HepG2 (cell line): ENCODE data around the gene AP3D1. TPM values are rescaled to one million over a fixed set of nuclear protein-coding genes. Genes with fewer than 3 reads are reported as not detected.

ENCODE experiments used
- ATM ChIP-seq: fragments of 450-650 bp; IDR thresholded peaks from 2 replicates; pipeline ENCODE4 v1.7.1; 2017; ENCODE audit warnings: mild to moderate bottlenecking, borderline replicate concordance
- EHMT2 ChIP-seq: fragments of 200-600 bp; sonication (generic); IDR thresholded peaks from 2 replicates; pipeline ENCODE4 v1.7.0; 2017; ENCODE audit warnings: antibody characterized with exemption, low read depth, low read length, borderline replicate concordance
- ELF1 ChIP-seq: sonication (generic); formaldehyde crosslinking; IDR thresholded peaks from 2 replicates; pipeline ENCODE4 v1.4.0; 2020; ENCODE audit warnings: missing genetic modification reagents
- EP300 ChIP-seq, 3 experiments: sonication (generic) in 1 of 3; formaldehyde crosslinking in 1 of 3; IDR thresholded peaks; 2 replicates each; pipeline versions ENCODE4 v1.5.1 to v1.6.1; 2011 to 2020; ENCODE audit warnings: low read depth in 2 of 3, low read length in 2 of 3, borderline replicate concordance in 1 of 3, improper control_type of control experiment in 1 of 3, mild to moderate bottlenecking in 1 of 3, missing genetic modification reagents in 1 of 3, moderate library complexity in 1 of 3
- HCFC1 ChIP-seq: fragments of 150-350 bp; IDR thresholded peaks from 2 replicates; pipeline ENCODE4 v1.6.1; 2014; ENCODE audit warnings: low read depth, low read length
- HNRNPLL ChIP-seq: fragments of 200-400 bp; formaldehyde crosslinking; IDR thresholded peaks from 2 replicates; pipeline ENCODE4 v1.6.1; 2017; ENCODE audit warnings: mild to moderate bottlenecking, low read depth, low read length; ENCODE audit not compliant: poor library complexity, severe bottlenecking
- JUNB ChIP-seq: sonication (generic); formaldehyde crosslinking; IDR thresholded peaks from 2 replicates; pipeline ENCODE4 v1.8.0; 2022; ENCODE audit warnings: missing genetic modification reagents, mild to moderate bottlenecking, borderline replicate concordance
- RCOR2 ChIP-seq: IDR thresholded peaks from 2 replicates; pipeline ENCODE4 v1.6.1; 2016; ENCODE audit warnings: missing biosample characterization, missing genetic modification reagents
- REPIN1 ChIP-seq: sonication (generic); formaldehyde crosslinking; IDR thresholded peaks from 2 replicates; pipeline ENCODE4 v1.8.0; 2022; ENCODE audit warnings: missing genetic modification reagents, low read depth, mild to moderate bottlenecking, borderline replicate concordance
- RXRB ChIP-seq: IDR thresholded peaks from 2 replicates; pipeline ENCODE4 v1.6.1; 2016; ENCODE audit warnings: borderline replicate concordance, missing genetic modification reagents, missing compliant biosample characterization
- SMYD3 ChIP-seq: sonication (generic); formaldehyde crosslinking; IDR thresholded peaks from 2 replicates; pipeline ENCODE4 v1.8.1; 2023; ENCODE audit warnings: mild to moderate bottlenecking, missing genetic modification reagents
- SP1 ChIP-seq, 2 experiments: fragments of 450-650 bp in 1 of 2; sonication (generic) in 1 of 2; formaldehyde crosslinking in 1 of 2; IDR thresholded peaks; 2 replicates each; pipeline versions ENCODE4 v1.4.0 to v1.6.1; 2016 to 2020; ENCODE audit warnings: missing genetic modification reagents in 1 of 2
- SP5 ChIP-seq: IDR thresholded peaks from 2 replicates; pipeline ENCODE4 v1.6.1; 2016; ENCODE audit warnings: low read depth, borderline replicate concordance
- SUZ12 ChIP-seq: fragments of 150-350 bp; IDR thresholded peaks from 2 replicates; pipeline ENCODE4 v1.6.1; 2014; ENCODE audit warnings: low read depth, low read length
- XRCC5 ChIP-seq: fragments of 200-400 bp; formaldehyde crosslinking; optimal IDR thresholded peaks from 2 replicates; pipeline ENCODE3; 2017; ENCODE audit warnings: mild to moderate bottlenecking, low read length
- ZNF383 ChIP-seq: sonication (generic); formaldehyde crosslinking; IDR thresholded peaks from 2 replicates; pipeline ENCODE4 v1.4.0; 2020; ENCODE audit warnings: missing genetic modification reagents, mild to moderate bottlenecking, borderline replicate concordance
- ZNF556 ChIP-seq: sonication (generic); formaldehyde crosslinking; IDR thresholded peaks from 2 replicates; pipeline ENCODE4 v1.4.0; 2020; ENCODE audit warnings: mild to moderate bottlenecking, missing genetic modification reagents, borderline replicate concordance
- ZNF816 ChIP-seq: sonication (generic); formaldehyde crosslinking; IDR thresholded peaks from 2 replicates; pipeline ENCODE4 v1.8.0; 2022; ENCODE audit warnings: missing genetic modification reagents, mild to moderate bottlenecking, borderline replicate concordance
- polyA plus RNA-seq, 8 experiments: library from polyadenylated mRNA; depleted of rRNA in 3 of 8; stranded (reverse) in 7 of 8; unstranded in 1 of 8; fragments of >200 nt; fragmentation: Illumina TruSeq in 4 of 8; extraction: Trizol in 4 of 8; gene quantifications; 2 replicates each; pipeline versions ENCODE4 v1.2.1 to v1.2.3, GENCODE V29; 2011 to 2016; ENCODE audit warnings: low read depth in 4 of 8, missing spikeins in 1 of 8, mixed read lengths in 1 of 8; ENCODE audit not compliant: insufficient read depth in 1 of 8
- total RNA-seq, 5 experiments: library from RNA; depleted of rRNA; stranded (reverse); fragments of >200 nt; fragmentation: Illumina TruSeq; extraction: Trizol; gene quantifications; 2 replicates each; pipeline ENCODE4 v1.2.3, GENCODE V29; 2016; ENCODE audit warnings: low read depth in 1 of 5
- TF ChIP-seq, protein P1 (sequence below): sonication (generic); formaldehyde crosslinking; IDR thresholded peaks from 2 replicates; pipeline ENCODE4 v1.8.1; 2023; ENCODE audit warnings: mild to moderate bottlenecking, moderate library complexity, missing genetic modification reagents
- TF ChIP-seq, protein P2 (sequence below): sonication (generic); formaldehyde crosslinking; IDR thresholded peaks from 2 replicates; pipeline ENCODE4 v1.9.0; 2021; ENCODE audit warnings: missing genetic modification reagents, borderline replicate concordance
- TF ChIP-seq, protein P3 (sequence below): IDR thresholded peaks from 2 replicates; pipeline ENCODE4 v1.6.1; 2018; ENCODE audit warnings: missing genetic modification reagents
- TF ChIP-seq, protein P4 (sequence below): sonication (generic); formaldehyde crosslinking; IDR thresholded peaks from 2 replicates; pipeline ENCODE4 v1.8.0; 2022; ENCODE audit warnings: low read depth, missing genetic modification reagents

Gene AP3D1
- total and polyA plus RNA-seq, 2 of the 13 experiments (the other 11 are each of a cell fraction or from before 2014, with no cell fraction given) = 68.0 to 82.6 TPM

- TF ChIP-seq, protein P1, sequence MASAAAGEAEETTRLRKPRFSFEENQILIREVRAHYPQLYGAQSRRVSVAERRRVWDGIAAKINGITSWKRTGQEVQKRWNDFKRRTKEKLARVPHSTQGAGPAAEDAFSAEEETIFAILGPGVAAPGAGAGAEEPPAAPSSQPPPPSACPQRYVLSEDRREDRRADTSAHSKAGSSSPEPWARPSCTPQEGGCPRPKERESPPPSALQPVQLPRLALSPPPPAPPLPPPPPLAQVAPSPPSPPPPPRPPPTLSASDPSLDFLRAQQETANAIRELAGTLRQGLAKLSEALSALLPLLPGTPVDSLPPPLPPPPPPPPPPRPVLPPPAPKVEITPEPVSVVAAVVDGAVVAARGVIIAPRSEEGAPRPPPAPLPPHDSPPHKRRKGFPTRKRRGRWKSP (CRISPR knock-in tag) = no peak
- TF ChIP-seq HCFC1 = peak; percentile 45; the same call in 1 of the 2 replicates
- TF ChIP-seq, protein P2, sequence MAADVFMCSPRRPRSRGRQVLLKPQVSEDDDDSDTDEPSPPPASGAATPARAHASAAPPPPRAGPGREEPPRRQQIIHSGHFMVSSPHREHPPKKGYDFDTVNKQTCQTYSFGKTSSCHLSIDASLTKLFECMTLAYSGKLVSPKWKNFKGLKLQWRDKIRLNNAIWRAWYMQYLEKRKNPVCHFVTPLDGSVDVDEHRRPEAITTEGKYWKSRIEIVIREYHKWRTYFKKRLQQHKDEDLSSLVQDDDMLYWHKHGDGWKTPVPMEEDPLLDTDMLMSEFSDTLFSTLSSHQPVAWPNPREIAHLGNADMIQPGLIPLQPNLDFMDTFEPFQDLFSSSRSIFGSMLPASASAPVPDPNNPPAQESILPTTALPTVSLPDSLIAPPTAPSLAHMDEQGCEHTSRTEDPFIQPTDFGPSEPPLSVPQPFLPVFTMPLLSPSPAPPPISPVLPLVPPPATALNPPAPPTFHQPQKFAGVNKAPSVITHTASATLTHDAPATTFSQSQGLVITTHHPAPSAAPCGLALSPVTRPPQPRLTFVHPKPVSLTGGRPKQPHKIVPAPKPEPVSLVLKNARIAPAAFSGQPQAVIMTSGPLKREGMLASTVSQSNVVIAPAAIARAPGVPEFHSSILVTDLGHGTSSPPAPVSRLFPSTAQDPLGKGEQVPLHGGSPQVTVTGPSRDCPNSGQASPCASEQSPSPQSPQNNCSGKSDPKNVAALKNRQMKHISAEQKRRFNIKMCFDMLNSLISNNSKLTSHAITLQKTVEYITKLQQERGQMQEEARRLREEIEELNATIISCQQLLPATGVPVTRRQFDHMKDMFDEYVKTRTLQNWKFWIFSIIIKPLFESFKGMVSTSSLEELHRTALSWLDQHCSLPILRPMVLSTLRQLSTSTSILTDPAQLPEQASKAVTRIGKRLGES (CRISPR knock-in tag) = 0 out of 2 replicates have a peak, but pooled peaks have one; percentile 16
- no peak for TF ChIP-seq ELF1 (CRISPR knock-in tag)
- no peak for TF ChIP-seq XRCC5
- no peak for TF ChIP-seq SMYD3
- TF ChIP-seq SP5 (CRISPR knock-in tag) = peak; percentile 58; the same call in 1 of the 2 replicates
- no peak for TF ChIP-seq REPIN1 (CRISPR knock-in tag)
- TF ChIP-seq HNRNPLL = peak; percentile 87
- TF ChIP-seq ZNF816 (CRISPR knock-in tag) = no peak; the same call in 1 of the 2 replicates
- TF ChIP-seq JUNB = no peak
- TF ChIP-seq, protein P3, sequence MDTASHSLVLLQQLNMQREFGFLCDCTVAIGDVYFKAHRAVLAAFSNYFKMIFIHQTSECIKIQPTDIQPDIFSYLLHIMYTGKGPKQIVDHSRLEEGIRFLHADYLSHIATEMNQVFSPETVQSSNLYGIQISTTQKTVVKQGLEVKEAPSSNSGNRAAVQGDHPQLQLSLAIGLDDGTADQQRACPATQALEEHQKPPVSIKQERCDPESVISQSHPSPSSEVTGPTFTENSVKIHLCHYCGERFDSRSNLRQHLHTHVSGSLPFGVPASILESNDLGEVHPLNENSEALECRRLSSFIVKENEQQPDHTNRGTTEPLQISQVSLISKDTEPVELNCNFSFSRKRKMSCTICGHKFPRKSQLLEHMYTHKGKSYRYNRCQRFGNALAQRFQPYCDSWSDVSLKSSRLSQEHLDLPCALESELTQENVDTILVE = no peak
- TF ChIP-seq, protein P4, sequence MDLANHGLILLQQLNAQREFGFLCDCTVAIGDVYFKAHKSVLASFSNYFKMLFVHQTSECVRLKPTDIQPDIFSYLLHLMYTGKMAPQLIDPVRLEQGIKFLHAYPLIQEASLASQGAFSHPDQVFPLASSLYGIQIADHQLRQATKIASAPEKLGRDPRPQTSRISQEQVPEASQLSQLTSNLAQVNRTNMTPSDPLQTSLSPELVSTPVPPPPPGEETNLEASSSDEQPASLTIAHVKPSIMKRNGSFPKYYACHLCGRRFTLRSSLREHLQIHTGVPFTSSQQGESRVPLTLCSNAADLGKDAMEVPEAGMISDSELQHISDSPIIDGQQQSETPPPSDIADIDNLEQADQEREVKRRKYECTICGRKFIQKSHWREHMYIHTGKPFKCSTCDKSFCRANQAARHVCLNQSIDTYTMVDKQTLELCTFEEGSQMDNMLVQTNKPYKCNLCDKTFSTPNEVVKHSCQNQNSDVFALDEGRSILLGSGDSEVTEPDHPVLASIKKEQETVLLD (CRISPR knock-in tag) = peak; percentile 33; the same call in 1 of the 2 replicates
- TF ChIP-seq RXRB (CRISPR knock-in tag) = peak; percentile 19; the same call in 1 of the 2 replicates
- no peak for TF ChIP-seq ATM
- no peak for TF ChIP-seq SUZ12
- no peak for TF ChIP-seq SP1 (IDR thresholded peaks at IDR 0.05)
- TF ChIP-seq SP1 (CRISPR knock-in tag; IDR thresholded peaks at IDR 0.05) = peak; percentile 97
- TF ChIP-seq EP300 (IDR thresholded peaks at IDR 0.05; ENCODE audit: low read depth in 2 of 2, low read length in 2 of 2) = no peak
- no peak for TF ChIP-seq EP300 (CRISPR knock-in tag; IDR thresholded peaks at IDR 0.05; ENCODE audit: borderline replicate concordance)
- TF ChIP-seq ZNF383 (CRISPR knock-in tag) = no peak
- no peak for TF ChIP-seq ZNF556 (CRISPR knock-in tag)
- TF ChIP-seq EHMT2 = no peak
- TF ChIP-seq RCOR2 = peak; percentile 95
These were observed 100.2 kb downstream of the AP3D1 start, which contains the start of gene MKNK2 (continued) for GRCh38 chr19:2050991-2051772.
